ENCODE measurements around the gene CCDC201. TPM values are rescaled to one million over a fixed set of nuclear protein-coding genes. Genes with fewer than 3 reads are reported as not detected.
A peak's percentile ranks its signal among the peaks of the same experiment; 100 is the strongest.

CCDC201 gene
- total RNA-seq, 1 experiment from 2014 or later = not detected

DNA sequence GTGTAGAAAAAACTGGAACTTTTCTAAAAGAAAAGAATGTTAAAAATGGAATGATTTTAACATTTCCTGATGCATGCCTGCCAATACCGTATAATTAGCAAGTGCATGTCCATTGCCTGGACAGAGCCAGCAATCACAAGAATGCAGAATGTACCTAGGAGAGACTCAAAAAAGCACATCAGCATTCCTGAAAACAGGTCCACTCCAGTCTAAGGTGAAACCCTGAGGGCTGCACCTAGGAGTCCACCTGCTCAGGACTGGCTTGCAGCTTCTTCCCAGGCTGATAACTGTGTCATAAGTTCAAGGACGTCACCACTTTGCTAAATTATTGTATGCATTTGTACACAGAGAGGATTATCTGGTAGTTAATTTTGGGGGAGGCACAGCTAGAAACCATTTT lies 5.4 kb downstream of the CCDC201 start:
- intact Hi-C loops (cut with micrococcal nuclease; ENCODE audit: unreplicated experiment) = no loop called here
- TF ChIP-seq, protein P1, sequence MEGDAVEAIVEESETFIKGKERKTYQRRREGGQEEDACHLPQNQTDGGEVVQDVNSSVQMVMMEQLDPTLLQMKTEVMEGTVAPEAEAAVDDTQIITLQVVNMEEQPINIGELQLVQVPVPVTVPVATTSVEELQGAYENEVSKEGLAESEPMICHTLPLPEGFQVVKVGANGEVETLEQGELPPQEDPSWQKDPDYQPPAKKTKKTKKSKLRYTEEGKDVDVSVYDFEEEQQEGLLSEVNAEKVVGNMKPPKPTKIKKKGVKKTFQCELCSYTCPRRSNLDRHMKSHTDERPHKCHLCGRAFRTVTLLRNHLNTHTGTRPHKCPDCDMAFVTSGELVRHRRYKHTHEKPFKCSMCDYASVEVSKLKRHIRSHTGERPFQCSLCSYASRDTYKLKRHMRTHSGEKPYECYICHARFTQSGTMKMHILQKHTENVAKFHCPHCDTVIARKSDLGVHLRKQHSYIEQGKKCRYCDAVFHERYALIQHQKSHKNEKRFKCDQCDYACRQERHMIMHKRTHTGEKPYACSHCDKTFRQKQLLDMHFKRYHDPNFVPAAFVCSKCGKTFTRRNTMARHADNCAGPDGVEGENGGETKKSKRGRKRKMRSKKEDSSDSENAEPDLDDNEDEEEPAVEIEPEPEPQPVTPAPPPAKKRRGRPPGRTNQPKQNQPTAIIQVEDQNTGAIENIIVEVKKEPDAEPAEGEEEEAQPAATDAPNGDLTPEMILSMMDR (IDR thresholded peaks at IDR 0.05) = no peak
- TF ChIP-seq TCF7L2 (IDR thresholded peaks at IDR 0.05; ENCODE audit: low read depth, low read length) (no peak), SIN3A (IDR thresholded peaks at IDR 0.05; ENCODE audit: borderline replicate concordance, insufficient read depth, low read depth, low read length) (no peak), POLR2AphosphoS5 (IDR thresholded peaks at IDR 0.05; ENCODE audit: low read depth, low read length) (no peak)
- TF ChIP-seq, protein P2, sequence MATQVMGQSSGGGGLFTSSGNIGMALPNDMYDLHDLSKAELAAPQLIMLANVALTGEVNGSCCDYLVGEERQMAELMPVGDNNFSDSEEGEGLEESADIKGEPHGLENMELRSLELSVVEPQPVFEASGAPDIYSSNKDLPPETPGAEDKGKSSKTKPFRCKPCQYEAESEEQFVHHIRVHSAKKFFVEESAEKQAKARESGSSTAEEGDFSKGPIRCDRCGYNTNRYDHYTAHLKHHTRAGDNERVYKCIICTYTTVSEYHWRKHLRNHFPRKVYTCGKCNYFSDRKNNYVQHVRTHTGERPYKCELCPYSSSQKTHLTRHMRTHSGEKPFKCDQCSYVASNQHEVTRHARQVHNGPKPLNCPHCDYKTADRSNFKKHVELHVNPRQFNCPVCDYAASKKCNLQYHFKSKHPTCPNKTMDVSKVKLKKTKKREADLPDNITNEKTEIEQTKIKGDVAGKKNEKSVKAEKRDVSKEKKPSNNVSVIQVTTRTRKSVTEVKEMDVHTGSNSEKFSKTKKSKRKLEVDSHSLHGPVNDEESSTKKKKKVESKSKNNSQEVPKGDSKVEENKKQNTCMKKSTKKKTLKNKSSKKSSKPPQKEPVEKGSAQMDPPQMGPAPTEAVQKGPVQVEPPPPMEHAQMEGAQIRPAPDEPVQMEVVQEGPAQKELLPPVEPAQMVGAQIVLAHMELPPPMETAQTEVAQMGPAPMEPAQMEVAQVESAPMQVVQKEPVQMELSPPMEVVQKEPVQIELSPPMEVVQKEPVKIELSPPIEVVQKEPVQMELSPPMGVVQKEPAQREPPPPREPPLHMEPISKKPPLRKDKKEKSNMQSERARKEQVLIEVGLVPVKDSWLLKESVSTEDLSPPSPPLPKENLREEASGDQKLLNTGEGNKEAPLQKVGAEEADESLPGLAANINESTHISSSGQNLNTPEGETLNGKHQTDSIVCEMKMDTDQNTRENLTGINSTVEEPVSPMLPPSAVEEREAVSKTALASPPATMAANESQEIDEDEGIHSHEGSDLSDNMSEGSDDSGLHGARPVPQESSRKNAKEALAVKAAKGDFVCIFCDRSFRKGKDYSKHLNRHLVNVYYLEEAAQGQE (IDR thresholded peaks at IDR 0.05; ENCODE audit: insufficient read depth in 1 of 2, low read depth in 2 of 2, low read length in 1 of 2) = no peak
- in situ Hi-C loops (cut with HindIII; ENCODE audit: low pct_unique_long_range_greater_than_20kb, low sequenced_read_pairs) = no loop called here
- Histone ChIP-seq H3K9me3 (ENCODE audit: control insufficient read depth, insufficient read depth, low read depth, low read length) (no peaks in the 10 kb centered on the region), H3K4me1 (ENCODE audit: control insufficient read depth, insufficient read depth, low read length) (no peaks in the 10 kb centered on the region), H3K36me3 (ENCODE audit: control insufficient read depth, insufficient read depth, low read length) (no peaks in the 10 kb centered on the region), H3K27ac (ENCODE audit: low read length) (no peak overlapping the region), H3K27me3 (ENCODE audit: control insufficient read depth, insufficient read depth, low read length) (peaks cover 10% of the 10 kb centered on the region; the same call in 1 of the 2 replicates), H3K4me3 (ENCODE audit: low read depth in 2 of 2, low read length in 2 of 2) (no peak overlapping the region)
- no peak for ATAC-seq
- POLR2A ChIA-PET = no interaction called here
- no TSS peak for BruUV-seq (replicated peaks)
- DNase-seq (ENCODE audit: low read depth, low spot score) = no peak
- CTCF ChIA-PET = no interaction called here

DNA sequence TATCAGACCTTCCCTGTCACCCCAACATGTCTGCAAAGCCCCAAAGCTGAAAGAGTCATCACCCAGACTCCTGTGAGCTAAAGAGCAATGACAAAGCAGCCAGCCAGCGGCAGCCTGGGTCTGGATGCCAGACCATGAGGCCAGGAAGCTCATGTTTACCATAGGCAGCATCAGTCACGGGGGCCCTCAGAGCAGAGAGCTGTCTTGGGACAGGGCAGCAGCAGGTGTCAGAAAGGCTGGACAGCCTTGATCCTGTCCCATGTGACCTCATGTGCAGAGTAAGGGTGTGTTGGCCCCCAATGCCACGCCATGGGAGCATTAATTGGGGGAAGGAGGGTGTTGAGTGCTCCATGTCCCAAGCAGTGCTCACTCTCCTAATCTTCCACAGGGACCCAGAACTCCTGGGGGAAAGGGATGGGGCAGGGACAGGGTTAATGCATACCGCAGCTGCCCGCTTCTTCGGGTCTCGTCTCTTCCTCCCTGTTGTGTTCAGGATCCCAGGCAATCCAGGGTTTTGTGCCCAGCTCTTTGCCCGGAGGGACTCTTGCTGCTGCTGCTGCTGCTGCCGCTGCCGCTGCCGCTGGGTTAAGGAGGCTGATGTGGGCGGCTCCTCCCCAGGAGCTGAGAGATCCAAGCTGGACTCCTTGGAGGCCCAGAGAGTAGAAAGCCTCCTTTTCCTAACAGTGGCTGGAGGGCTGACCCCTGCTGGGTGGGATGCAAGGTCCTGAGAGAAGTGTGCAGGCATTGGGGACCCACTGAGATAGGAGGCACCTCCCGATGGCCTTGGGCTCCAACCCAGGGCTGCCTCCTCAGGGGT lies 7.1 kb downstream of the CCDC201 start:
- in situ Hi-C loops (cut with HindIII; ENCODE audit: low pct_unique_long_range_greater_than_20kb, low sequenced_read_pairs) = no loop called here
- Histone ChIP-seq H3K27ac (ENCODE audit: low read length) (no peak overlapping the region), H3K4me1 (ENCODE audit: control insufficient read depth, insufficient read depth, low read length) (no peaks in the 10 kb centered on the region), H3K36me3 (ENCODE audit: control insufficient read depth, insufficient read depth, low read length) (no peaks in the 10 kb centered on the region), H3K4me3 (ENCODE audit: low read depth in 2 of 2, low read length in 2 of 2) (no peak overlapping the region), H3K27me3 (ENCODE audit: control insufficient read depth, insufficient read depth, low read length) (peaks cover 12% of the 10 kb centered on the region), H3K9me3 (ENCODE audit: control insufficient read depth, insufficient read depth, low read depth, low read length) (no peaks in the 10 kb centered on the region)
- DNase-seq (ENCODE audit: low read depth, low spot score) (no peak), ATAC-seq (peak; percentile 37; the same call in 1 of the 2 replicates)
- intact Hi-C loops (cut with micrococcal nuclease; ENCODE audit: unreplicated experiment) = no loop called here
- ChIA-PET CTCF (no interaction called here), POLR2A (no interaction called here)
- TF ChIP-seq, protein P2 (IDR thresholded peaks at IDR 0.05; ENCODE audit: insufficient read depth in 1 of 2, low read depth in 2 of 2, low read length in 1 of 2) = no peak
- TF ChIP-seq SIN3A (IDR thresholded peaks at IDR 0.05; ENCODE audit: borderline replicate concordance, insufficient read depth, low read depth, low read length) (no peak), POLR2AphosphoS5 (IDR thresholded peaks at IDR 0.05; ENCODE audit: low read depth, low read length) (no peak), TCF7L2 (IDR thresholded peaks at IDR 0.05; ENCODE audit: low read depth, low read length) (no peak)
- TF ChIP-seq, protein P1 (IDR thresholded peaks at IDR 0.05) = no peak
- BruUV-seq (replicated peaks) = no TSS peak

Data from Panc1 (cell line).